Body of pancreas (tissue), 4 donors: ENCODE measurements around the gene ZNF30. TPM values are rescaled to one million over a fixed set of nuclear protein-coding genes. Genes with fewer than 3 reads are reported as not detected.
A peak's percentile ranks its signal among the peaks of the same experiment; 100 is the strongest.
"Not testable (repeated sequence)": the region's sequence is repeated elsewhere in the genome, so short reads cannot be mapped to it uniquely, and the experiment has no call there.

Source experiments
- ATAC-seq: fragments of 150-250 bp; one replicate; pipeline ENCODE4 v1.9.1; 2016
- DNase-seq, 4 donors: peaks; one replicate each; pipeline ENCODE4 v3.0.0-alpha.2; 2019
- H3K27ac ChIP-seq, 4 donors: fragments of 200-600 bp; sonication (generic); 1 replicate in 3 of 4; 2 replicates in 1 of 4; pipeline versions ENCODE4 v1.5.1 to v1.6.1; 2016 to 2019; ENCODE audit warnings: mild to moderate bottlenecking in 1 of 4, mixed read lengths in 1 of 4, moderate library complexity in 1 of 4
- H3K27me3 ChIP-seq, 2 donors: fragments of 200-600 bp; sonication (generic); one replicate each; pipeline ENCODE4 v1.6.0; 2016; ENCODE audit warnings: mild to moderate bottlenecking in 1 of 2
- H3K36me3 ChIP-seq, 2 donors: fragments of 200-600 bp; sonication (generic); replicated peaks in 1 of 2; 2 replicates each; pipeline ENCODE4 v1.5.1; 2016; ENCODE audit warnings: low read depth in 2 of 2; ENCODE audit not compliant: insufficient read depth in 1 of 2
- H3K4me1 ChIP-seq: fragments of 200-600 bp; sonication (generic); one replicate; pipeline ENCODE4 v1.6.0; 2016
- H3K4me3 ChIP-seq, 2 donors: fragments of 200-600 bp; sonication (generic); 1 replicate in 1 of 2; 2 replicates in 1 of 2; pipeline ENCODE4 v1.5.1; 2016 to 2019
- H3K9me3 ChIP-seq, 3 donors: fragments of 200-600 bp; sonication (generic); 1 replicate in 2 of 3; 2 replicates in 1 of 3; pipeline ENCODE4 v1.5.1; 2016
- POLR2A ChIP-seq, 3 donors: fragments of 450-650 bp; IDR thresholded peaks; one replicate each; pipeline ENCODE4 v1.6.1; 2016; ENCODE audit warnings: antibody characterized with exemption in 3 of 3, mild to moderate bottlenecking in 2 of 3
- WGBS, 2 donors: methylation state at CpG; one replicate each; pipeline ENCODE4 v1.1.5; 2017; 5-methylcytosine and 5-hydroxymethylcytosine counted together
- intact Hi-C: fragments of 100-400 bp; cut with DNase I; formaldehyde crosslinking; loops from one replicate; pipeline ENCODE4 v1.15.1; 2023
- total RNA-seq, 2 donors: library from RNA; depleted of rRNA; stranded (reverse); fragments of >200 nt; gene quantifications; one replicate each; pipeline ENCODE4 v1.1.0, GENCODE V29; 2016
- TF ChIP-seq, protein P1 (sequence below), 7 experiments: fragments of 450-650 bp in 4 of 7; fragments of 200-600 bp in 3 of 7; sonication (generic) in 3 of 7; IDR thresholded peaks; one replicate each; pipeline ENCODE4 v1.5.1; 2016 to 2019; ENCODE audit warnings: antibody characterized with exemption in 7 of 7

ZNF30 gene
- total RNA-seq, 2 donors from 2014 or later: 0.66 to 2.6 TPM

DNA sequence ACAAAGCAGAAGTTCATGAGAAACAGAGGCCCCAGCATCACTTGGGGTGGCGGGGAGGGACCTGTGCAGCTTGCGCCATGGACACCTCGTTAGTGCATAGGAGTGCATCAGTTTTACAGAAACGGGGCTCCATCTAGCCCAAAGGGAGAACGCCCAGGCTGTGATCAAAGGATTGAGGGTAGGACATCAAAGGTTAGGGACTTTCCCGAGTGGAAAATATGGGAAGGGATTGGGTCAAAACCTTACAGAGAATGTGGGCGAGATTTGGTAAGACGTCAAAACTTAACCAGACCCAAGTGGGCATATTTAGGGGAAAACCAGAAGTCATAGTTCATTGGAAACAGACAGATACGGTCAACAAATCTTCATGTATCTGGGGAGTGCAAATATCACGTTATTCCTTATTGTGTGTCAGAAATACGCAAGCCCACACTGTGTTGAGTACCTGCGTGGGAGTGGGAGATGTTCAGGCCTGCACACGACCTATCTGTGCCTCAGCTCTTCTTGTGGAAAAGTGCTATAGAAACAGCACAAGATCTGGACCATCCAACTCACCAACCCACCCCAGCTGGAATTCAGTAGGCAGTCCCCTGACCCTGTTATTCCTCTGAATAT, 64.0 kb downstream of the ZNF30 start:
- no peak for DNase-seq
- H3K27me3 ChIP-seq: no peaks in the 10 kb centered on the region
- H3K36me3 ChIP-seq: no peaks in the 10 kb centered on the region
- H3K9me3 ChIP-seq: no peaks in the 10 kb centered on the region
- WGBS, 2 donors: 79 to 80% methylated on average over 13 of the region's 13 CpGs
- H3K4me3 ChIP-seq: no peak overlapping the region
- ATAC-seq: no peak
- intact Hi-C loops: no loop called here
- TF ChIP-seq, protein P1, sequence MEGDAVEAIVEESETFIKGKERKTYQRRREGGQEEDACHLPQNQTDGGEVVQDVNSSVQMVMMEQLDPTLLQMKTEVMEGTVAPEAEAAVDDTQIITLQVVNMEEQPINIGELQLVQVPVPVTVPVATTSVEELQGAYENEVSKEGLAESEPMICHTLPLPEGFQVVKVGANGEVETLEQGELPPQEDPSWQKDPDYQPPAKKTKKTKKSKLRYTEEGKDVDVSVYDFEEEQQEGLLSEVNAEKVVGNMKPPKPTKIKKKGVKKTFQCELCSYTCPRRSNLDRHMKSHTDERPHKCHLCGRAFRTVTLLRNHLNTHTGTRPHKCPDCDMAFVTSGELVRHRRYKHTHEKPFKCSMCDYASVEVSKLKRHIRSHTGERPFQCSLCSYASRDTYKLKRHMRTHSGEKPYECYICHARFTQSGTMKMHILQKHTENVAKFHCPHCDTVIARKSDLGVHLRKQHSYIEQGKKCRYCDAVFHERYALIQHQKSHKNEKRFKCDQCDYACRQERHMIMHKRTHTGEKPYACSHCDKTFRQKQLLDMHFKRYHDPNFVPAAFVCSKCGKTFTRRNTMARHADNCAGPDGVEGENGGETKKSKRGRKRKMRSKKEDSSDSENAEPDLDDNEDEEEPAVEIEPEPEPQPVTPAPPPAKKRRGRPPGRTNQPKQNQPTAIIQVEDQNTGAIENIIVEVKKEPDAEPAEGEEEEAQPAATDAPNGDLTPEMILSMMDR (IDR thresholded peaks at IDR 0.05): no peak
- TF ChIP-seq POLR2A (IDR thresholded peaks at IDR 0.05): no peak
- no peak overlapping the region for H3K27ac ChIP-seq
- peaks cover 30% of the 10 kb centered on the region for H3K4me1 ChIP-seq

DNA sequence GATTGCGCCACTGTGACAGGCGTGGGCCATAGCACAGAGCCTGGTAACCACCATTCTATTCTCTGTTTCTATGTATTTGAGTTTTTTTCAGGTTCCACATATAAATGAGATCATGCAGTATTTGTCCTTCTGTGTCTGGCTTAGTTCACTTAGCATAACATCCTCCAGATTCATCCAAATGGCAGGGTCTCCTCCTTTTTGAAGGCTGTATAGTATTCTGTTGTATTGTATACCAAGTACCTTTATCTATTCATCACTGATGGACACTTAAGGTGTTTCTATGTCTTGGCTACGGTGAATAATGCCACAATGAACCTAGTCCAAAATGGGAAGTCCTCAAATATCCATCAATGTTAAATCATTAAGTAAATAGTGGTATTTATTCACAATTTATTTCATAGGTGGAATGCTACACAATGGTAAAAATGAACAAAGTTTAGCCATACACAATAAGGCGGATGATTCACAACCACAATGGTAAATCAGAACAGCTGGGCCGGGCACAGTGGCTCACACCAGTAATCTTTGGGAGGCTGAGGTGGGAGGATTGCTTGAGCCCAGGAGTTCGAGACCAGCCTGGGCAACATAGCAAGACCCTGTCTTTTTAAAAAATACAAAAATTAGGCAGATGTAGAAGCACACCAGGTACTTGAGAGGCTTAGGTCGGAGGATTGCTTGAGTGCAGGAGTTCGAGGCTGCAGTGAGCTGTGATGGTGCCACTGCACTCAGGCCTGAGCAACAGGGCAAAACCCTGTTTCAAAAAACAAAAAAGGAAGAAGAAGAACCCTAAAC, 65.0 kb downstream of the ZNF30 start:
- ATAC-seq (no peak), DNase-seq (no peak)
- Histone ChIP-seq H3K4me3 (no peak overlapping the region), H3K4me1 (peaks cover 35% of the 10 kb centered on the region), H3K27ac (no peak overlapping the region), H3K36me3 (no peaks in the 10 kb centered on the region), H3K27me3 (no peaks in the 10 kb centered on the region), H3K9me3 (no peaks in the 10 kb centered on the region)
- 84 to 93% methylated on average over 8 of the region's 8 CpGs for WGBS, 2 donors
- TF ChIP-seq POLR2A (IDR thresholded peaks at IDR 0.05): no peak
- TF ChIP-seq, protein P1 (IDR thresholded peaks at IDR 0.05): no peak
- intact Hi-C loops: no loop called here

DNA sequence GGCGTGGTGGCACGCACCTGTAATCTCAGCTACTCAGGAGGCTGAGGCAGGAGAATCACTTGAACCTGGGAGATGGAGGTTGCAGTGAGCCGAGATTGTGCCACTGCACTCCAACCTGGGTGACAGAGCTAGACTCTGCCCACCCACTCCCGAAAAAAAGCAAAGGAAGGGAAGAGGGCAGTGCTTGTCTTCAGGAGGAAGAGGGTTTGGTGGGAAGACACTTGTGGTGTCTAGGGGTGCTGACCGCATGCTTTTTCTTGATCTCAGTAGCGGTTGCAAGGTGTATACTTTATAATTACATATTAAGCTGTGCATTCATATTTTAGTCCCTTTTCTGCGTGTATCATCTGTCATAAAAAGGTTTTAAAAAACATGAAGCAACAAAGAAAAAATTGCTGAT, 65.9 kb downstream of the ZNF30 start:
- peaks cover 35% of the 10 kb centered on the region for H3K4me1 ChIP-seq
- H3K4me3 ChIP-seq, H3K27ac ChIP-seq, H3K9me3 ChIP-seq, H3K36me3 ChIP-seq, intact Hi-C loops, DNase-seq, ATAC-seq, H3K27me3 ChIP-seq: not testable (repeated sequence)
- 85 to 89% methylated on average over 6 to 7 of the region's 7 CpGs for WGBS, 2 donors

DNA sequence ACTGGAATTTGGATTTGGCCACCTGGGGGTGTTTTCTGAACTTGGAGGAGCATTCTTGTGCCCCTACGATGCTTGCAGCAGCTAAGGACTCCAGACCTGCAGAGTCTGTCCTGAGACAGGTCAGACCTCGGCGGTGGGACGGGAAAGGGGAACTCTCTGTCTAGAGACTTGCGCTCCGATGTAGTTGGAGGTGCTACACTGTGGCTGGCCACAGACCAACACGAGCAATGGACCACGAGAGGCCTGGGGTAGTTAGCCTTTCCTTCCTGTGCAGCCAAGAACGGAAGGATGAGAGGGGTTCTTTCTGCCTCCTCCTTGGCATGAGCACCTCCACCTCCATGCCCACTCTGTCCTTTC, 67.6 kb downstream of the ZNF30 start:
- H3K9me3 ChIP-seq: no peaks in the 10 kb centered on the region
- no peaks in the 10 kb centered on the region for H3K36me3 ChIP-seq
- H3K4me3 ChIP-seq: no peak overlapping the region
- ATAC-seq (no peak), DNase-seq (no peak)
- TF ChIP-seq POLR2A (IDR thresholded peaks at IDR 0.05): no peak
- TF ChIP-seq, protein P1 (IDR thresholded peaks at IDR 0.05): no peak
- WGBS, 2 donors: 77 to 78% methylated on average over 9 of the region's 9 CpGs
- H3K27me3 ChIP-seq: no peaks in the 10 kb centered on the region
- intact Hi-C loops: no loop called here
- peaks cover 31% of the 10 kb centered on the region for H3K4me1 ChIP-seq
- H3K27ac ChIP-seq: peak overlapping the region; percentile 33 to 72 (median 64)

Other genes starting within 250 kb of the ZNF30 start
- 1 to 10 TPM in 1 of 2 donors, under 1 TPM in 1; 0.52 to 4.3 TPM for gene SCGB2B2, start 249.7 kb upstream of the ZNF30 start, total RNA-seq
- gene ZNF302, start 249.2 kb upstream of the ZNF30 start, total RNA-seq: 10 to 100 TPM; 16.6 to 49.1 TPM
- 10 to 100 TPM; 11.9 to 38.6 TPM for gene ZNF181, start 192.7 kb upstream of the ZNF30 start, total RNA-seq
- 1 to 10 TPM; 5.3 to 5.7 TPM for gene ZNF599, start 153.7 kb upstream of the ZNF30 start, total RNA-seq
- 1 to 10 TPM; 4.0 to 7.0 TPM for gene ZNF792, start 37.3 kb downstream of the ZNF30 start, total RNA-seq
- 10 to 100 TPM; 90.8 to 94.9 TPM for gene GRAMD1A, start 73.4 kb downstream of the ZNF30 start, total RNA-seq
- 10 to 100 TPM in 1 of 2 donors, 1 to 10 TPM in 1; 2.3 to 23.6 TPM for gene SCN1B, start 103.6 kb downstream of the ZNF30 start, total RNA-seq
- gene HPN, start 114.8 kb downstream of the ZNF30 start, total RNA-seq: 100 to 1,000 TPM; 135 to 289 TPM
- gene FXYD3, start 188.9 kb downstream of the ZNF30 start, total RNA-seq: 10 to 100 TPM; 13.5 to 51.6 TPM
- gene LGI4, start 208.2 kb downstream of the ZNF30 start, total RNA-seq: 1 to 10 TPM; 1.6 to 3.9 TPM
- 1 to 10 TPM; 1.6 to 9.1 TPM for gene FXYD1, start 211.9 kb downstream of the ZNF30 start, total RNA-seq
- 1 to 10 TPM in 1 of 2 donors, under 1 TPM in 1; 0.52 to 1.3 TPM for gene FXYD7, start 216.4 kb downstream of the ZNF30 start, total RNA-seq
- gene FXYD5, start 227.8 kb downstream of the ZNF30 start, total RNA-seq: 10 to 100 TPM; 11.5 to 17.1 TPM